ENCODE data around the gene RARRES1.

The RARRES1 gene

GRCh38 chr3:158763421-158763820 lies 31.2 kb upstream of the RARRES1 start:
- DNase-seq = no peak

GRCh38 chr3:158762701-158763100 lies 30.4 kb upstream of the RARRES1 start:
- no peak for DNase-seq

- DNase-seq = no peak
These were observed 29.1 kb upstream of the RARRES1 start for GRCh38 chr3:158761350-158761749.

GRCh38 chr3:158755421-158755820 lies 23.2 kb upstream of the RARRES1 start:
- no peak for DNase-seq

- no peak for DNase-seq
These were observed 21.6 kb upstream of the RARRES1 start for GRCh38 chr3:158753854-158754253.

- no peak for DNase-seq
These were observed 19.1 kb upstream of the RARRES1 start for GRCh38 chr3:158751316-158751715.

- DNase-seq = no peak
These were observed 17.8 kb upstream of the RARRES1 start for GRCh38 chr3:158750016-158750415.

GRCh38 chr3:158749526-158749925 lies 17.3 kb upstream of the RARRES1 start:
- DNase-seq = no peak

- no peak for DNase-seq
These were observed 16.1 kb upstream of the RARRES1 start for GRCh38 chr3:158748237-158748828.

GRCh38 chr3:158747417-158747816 lies 15.2 kb upstream of the RARRES1 start:
- DNase-seq = no peak

GRCh38 chr3:158745551-158745950 lies 13.3 kb upstream of the RARRES1 start:
- no peak for DNase-seq

- DNase-seq = no peak
These were observed 12.5 kb upstream of the RARRES1 start for GRCh38 chr3:158744567-158745288.

GRCh38 chr3:158743664-158744566 lies 11.7 kb upstream of the RARRES1 start:
- no peak for DNase-seq

GRCh38 chr3:158742871-158743663 lies 10.8 kb upstream of the RARRES1 start:
- DNase-seq = no peak

GRCh38 chr3:158739661-158740060 lies 7.4 kb upstream of the RARRES1 start:
- no peak for DNase-seq

- no peak for DNase-seq
These were observed 6.8 kb upstream of the RARRES1 start for GRCh38 chr3:158739078-158739477.

- DNase-seq = no peak
These were observed 6.4 kb upstream of the RARRES1 start for GRCh38 chr3:158738653-158739052.

- DNase-seq = no peak
These were observed 5.8 kb upstream of the RARRES1 start for GRCh38 chr3:158737976-158738615.

- no peak for DNase-seq
These were observed 5.2 kb upstream of the RARRES1 start for GRCh38 chr3:158737410-158737809.

- no peak for DNase-seq
These were observed 3.2 kb upstream of the RARRES1 start for GRCh38 chr3:158735296-158736033.

GRCh38 chr3:158733656-158734055 lies 1.4 kb upstream of the RARRES1 start:
- DNase-seq = no peak

GRCh38 chr3:158732856-158733200 lies 571 bp upstream of the RARRES1 start:
- no peak for DNase-seq

All from activated CD4-positive, alpha-beta T cell treated with anti-CD3 and anti-CD28 coated beads, Interleukin-2, Interleukin-6, amounts not matched to agents 100 ng/mL and 50 ng/mL, durations not matched to agents 16 hours and 8 hours (primary cell).